GM23338 (cell line): ENCODE data around the gene OR14I1. TPM values are rescaled to one million over a fixed set of nuclear protein-coding genes. Genes with fewer than 3 reads are reported as not detected.

ENCODE experiments used
- ATAC-seq: fragments of 200-7000 bp; cut with Tn5 transposase; 3 replicates; pipeline ENCODE4 v1.9.1; 2020
- DNase-seq: peaks from one replicate; pipeline ENCODE4 v3.0.0-alpha.2; 2015; ENCODE audit warnings: low spot score
- H2AFZ ChIP-seq: fragments of 200-600 bp; sonication (generic); 2 replicates; pipeline ENCODE4 v1.8.0; 2016; ENCODE audit warnings: antibody characterized with exemption, mild to moderate bottlenecking, moderate library complexity
- H3F3A ChIP-seq: fragments of 200-600 bp; sonication (generic); replicated peaks from 2 replicates; pipeline ENCODE4 v1.8.0; 2017; ENCODE audit warnings: antibody characterized with exemption, mixed run types, low read depth
- H3K27ac ChIP-seq: fragments of 200-600 bp; sonication (generic); 2 replicates; pipeline ENCODE4 v1.6.1; 2016; ENCODE audit warnings: low read depth
- H3K27me3 ChIP-seq: fragments of 200-600 bp; sonication (generic); 2 replicates; pipeline ENCODE4 v1.8.0; 2016; ENCODE audit warnings: mild to moderate bottlenecking, mixed run types, moderate library complexity; ENCODE audit not compliant: insufficient read depth
- H3K36me3 ChIP-seq: fragments of 200-600 bp; sonication (generic); 2 replicates; pipeline ENCODE4 v1.8.0; 2016; ENCODE audit warnings: mild to moderate bottlenecking; ENCODE audit not compliant: insufficient read depth
- H3K4me1 ChIP-seq: fragments of 200-600 bp; sonication (generic); 2 replicates; pipeline ENCODE4 v1.8.0; 2016; ENCODE audit warnings: mild to moderate bottlenecking, moderate library complexity; ENCODE audit not compliant: insufficient read depth
- H3K4me2 ChIP-seq: fragments of 200-600 bp; sonication (generic); 2 replicates; pipeline ENCODE4 v1.7.1; 2017; ENCODE audit warnings: mixed run types
- H3K4me3 ChIP-seq: fragments of 200-600 bp; sonication (generic); 2 replicates; pipeline ENCODE4 v1.6.1; 2016; ENCODE audit warnings: mixed run types
- H3K79me2 ChIP-seq: fragments of 200-600 bp; sonication (generic); replicated peaks from 2 replicates; pipeline ENCODE4 v1.8.0; 2017; ENCODE audit warnings: mild to moderate bottlenecking; ENCODE audit not compliant: insufficient read depth
- H3K9me2 ChIP-seq: fragments of 200-600 bp; sonication (generic); 2 replicates; pipeline ENCODE4 v1.8.0; 2017; ENCODE audit not compliant: insufficient read depth
- H4K20me1 ChIP-seq: fragments of 200-600 bp; sonication (generic); replicated peaks from 2 replicates; pipeline ENCODE4 v1.8.0; 2017; ENCODE audit warnings: mild to moderate bottlenecking; ENCODE audit not compliant: insufficient read depth
- H3K27ac Mint-ChIP-seq: 2 replicates; pipeline ENCODE4 v1.8.0; 2020; ENCODE audit warnings: inconsistent platforms, mild to moderate bottlenecking, moderate library complexity, mixed read lengths
- H3K27me3 Mint-ChIP-seq: 3 replicates; pipeline ENCODE4 v1.8.0; 2022; ENCODE audit warnings: low read depth, mild to moderate bottlenecking, moderate library complexity, mixed read lengths, inconsistent platforms; ENCODE audit not compliant: insufficient read depth, poor library complexity
- H3K36me3 Mint-ChIP-seq: 3 replicates; pipeline ENCODE4 v1.8.0; 2021; ENCODE audit warnings: low read depth, mild to moderate bottlenecking, inconsistent platforms, moderate library complexity, mixed read lengths
- H3K4me1 Mint-ChIP-seq: 3 replicates; pipeline ENCODE4 v1.8.0; 2020; ENCODE audit warnings: mild to moderate bottlenecking, inconsistent platforms, mixed read lengths
- H3K4me3 Mint-ChIP-seq: 3 replicates; pipeline ENCODE4 v1.8.0; 2021; ENCODE audit warnings: moderate library complexity, mild to moderate bottlenecking, inconsistent platforms, mixed read lengths
- H3K9me3 Mint-ChIP-seq: 3 replicates; pipeline ENCODE4 v1.8.0; 2020; ENCODE audit warnings: moderate library complexity, mild to moderate bottlenecking, inconsistent platforms, mixed read lengths
- CREB1 ChIP-seq: fragments of 250-450 bp; sonication (Bioruptor Pico); IDR thresholded peaks from 2 replicates; pipeline ENCODE4 v1.5.0; 2020; ENCODE audit warnings: low read depth, mild to moderate bottlenecking, moderate library complexity
- CTCF ChIP-seq, 2 experiments: fragments of 200-600 bp in 1 of 2; sonication (generic) in 1 of 2; conservative IDR thresholded peaks; 2 replicates each; pipeline versions ENCODE4 v1.5.1 to v1.6.1; 2016 to 2017; ENCODE audit warnings: antibody characterized with exemption in 2 of 2, low read depth in 2 of 2, mild to moderate bottlenecking in 2 of 2, moderate library complexity in 1 of 2
- ETS1 ChIP-seq: IDR thresholded peaks from 2 replicates; pipeline ENCODE4 v1.6.1; 2016; ENCODE audit warnings: antibody characterized with exemption
- EZH2 ChIP-seq: fragments of 200-600 bp; sonication (generic); IDR thresholded peaks from one replicate; pipeline ENCODE4 v1.8.0; 2017; ENCODE audit warnings: antibody characterized with exemption, mild to moderate bottlenecking, low read depth; ENCODE audit not compliant: unreplicated experiment
- EZH2phosphoT487 ChIP-seq: fragments of 200-600 bp; sonication (generic); IDR thresholded peaks from one replicate; pipeline ENCODE4 v1.8.1; 2018; ENCODE audit warnings: antibody characterized with exemption; ENCODE audit not compliant: unreplicated experiment
- JUNB ChIP-seq: IDR thresholded peaks from one replicate; pipeline ENCODE4 v1.6.1; 2016; ENCODE audit warnings: antibody characterized with exemption; ENCODE audit not compliant: unreplicated experiment
- POLR2AphosphoS5 ChIP-seq: IDR thresholded peaks from 2 replicates; pipeline ENCODE4 v1.6.1; 2016; ENCODE audit warnings: antibody characterized with exemption, low read depth
- REST ChIP-seq: IDR thresholded peaks from one replicate; pipeline ENCODE4 v1.6.1; 2018; ENCODE audit warnings: antibody characterized with exemption; ENCODE audit not compliant: unreplicated experiment
- STAT1 ChIP-seq: IDR thresholded peaks from one replicate; pipeline ENCODE4 v1.6.1; 2016; ENCODE audit warnings: antibody characterized with exemption; ENCODE audit not compliant: unreplicated experiment
- ZNF331 ChIP-seq: fragments of 250-450 bp; sonication (Bioruptor Pico); IDR thresholded peaks from 2 replicates; pipeline ENCODE4 v1.5.0; 2020; ENCODE audit warnings: low read depth, mild to moderate bottlenecking, moderate library complexity
- ZNF462 ChIP-seq: fragments of 250-450 bp; sonication (Bioruptor Pico); IDR thresholded peaks from 2 replicates; pipeline ENCODE4 v1.5.0; 2020; ENCODE audit warnings: mild to moderate bottlenecking, moderate library complexity
- polyA plus RNA-seq: library from polyadenylated mRNA; unstranded; fragments of >200 nt; fragmentation: Nextera tagmentation; extraction: Ambion mirVana; gene quantifications from 2 replicates; pipeline ENCODE4 v1.2.1, GENCODE V29; 2016
- total RNA-seq: library from RNA; depleted of rRNA; stranded (reverse); fragments of >200 nt; shearing (Covaris generic); gene quantifications from 2 replicates; pipeline ENCODE4 v1.2.3, GENCODE V29; 2014

OR14I1 gene
- total and polyA plus RNA-seq, 2 experiments from 2014 or later: not detected

GRCh38 chr1:248681651-248682050 is 20.9 kb downstream of the OR14I1 start:
- Histone ChIP-seq H3K4me1 (no peaks in the 10 kb centered on the region), H3K4me3 (no peak overlapping the region), H3K27ac (no peak overlapping the region), H3K4me2 (no peak overlapping the region), H4K20me1 (no peaks in the 10 kb centered on the region), H3K9me2 (no peaks in the 10 kb centered on the region), H2AFZ (no peak overlapping the region), H3K79me2 (no peaks in the 10 kb centered on the region), H3K36me3 (peaks cover 5% of the 10 kb centered on the region; the same call in 1 of the 2 replicates), H3K27me3 (no peaks in the 10 kb centered on the region), H3F3A (no peaks in the 10 kb centered on the region)
- Mint-ChIP-seq H3K4me1 (no peaks in the 10 kb centered on the region), H3K9me3 (peaks cover 79% of the 10 kb centered on the region), H3K4me3 (no peak overlapping the region), H3K27me3 (no peaks in the 10 kb centered on the region), H3K27ac (no peak overlapping the region), H3K36me3 (peaks cover 21% of the 10 kb centered on the region)
- ATAC-seq (no peak), DNase-seq (no peak)
- TF ChIP-seq ZNF331 (CRISPR knock-in tag) (no peak), STAT1 (no peak), REST (no peak), CREB1 (CRISPR knock-in tag) (no peak), EZH2phosphoT487 (no peak), ETS1 (no peak), CTCF (conservative IDR thresholded peaks at IDR 0.05; ENCODE audit: low read depth in 2 of 2) (no peak), EZH2 (no peak), ZNF462 (no peak), JUNB (no peak), POLR2AphosphoS5 (no peak)
